GM19193 (cell line): ENCODE results near the gene PCNX3.

Experiments
- POLR2A ChIP-seq: IDR thresholded peaks from 4 replicates; pipeline ENCODE4 v1.6.1; 2011; ENCODE audit not compliant: insufficient read depth, insufficient read length; ENCODE audit errors: extremely low read depth

The PCNX3 gene

GRCh38 chr11:65615229-65615949 lies at the start of gene PCNX3:
Gene PCNX3 (plus strand): TSS chr11:65615776. CDS start chr11:65616312, 536 bp downstream.
- peak; percentile 74 for TF ChIP-seq POLR2A

- no peak for TF ChIP-seq POLR2A
These were observed 46.2 kb upstream of the PCNX3 start for GRCh38 chr11:65569164-65569972.

GRCh38 chr11:65569973-65570918 lies 45.3 kb upstream of the PCNX3 start, which contains the start of gene ZNRD2:
Gene ZNRD2 (plus strand): TSS chr11:65570477. CDS start chr11:65570492, 15 bp downstream.
- TF ChIP-seq POLR2A: peak; percentile 69

GRCh38 chr11:65571420-65571819 lies 44.2 kb upstream of the PCNX3 start:
- no peak for TF ChIP-seq POLR2A

- no peak for TF ChIP-seq POLR2A
These were observed 43.6 kb upstream of the PCNX3 start for GRCh38 chr11:65571940-65572339.

- TF ChIP-seq POLR2A: peak; percentile 46
These were observed 43.1 kb upstream of the PCNX3 start, which contains the start of gene FAM89B for GRCh38 chr11:65572356-65573051. Gene FAM89B (plus strand): TSS chr11:65572538. CDS start chr11:65572670, 132 bp downstream.

GRCh38 chr11:65573391-65574079 lies 42.0 kb upstream of the PCNX3 start:
- no peak for TF ChIP-seq POLR2A

GRCh38 chr11:65574109-65574810 lies 41.3 kb upstream of the PCNX3 start:
- no peak for TF ChIP-seq POLR2A

GRCh38 chr11:65574811-65575567 lies 40.6 kb upstream of the PCNX3 start:
- TF ChIP-seq POLR2A: no peak

- peak; percentile 69 for TF ChIP-seq POLR2A
These were observed 39.9 kb upstream of the PCNX3 start, which contains the start of gene EHBP1L1 for GRCh38 chr11:65575568-65576231. Gene EHBP1L1 (plus strand): TSS chr11:65576053. CDS start chr11:65576303, 250 bp downstream.

- TF ChIP-seq POLR2A: no peak
These were observed 39.2 kb upstream of the PCNX3 start for GRCh38 chr11:65576232-65576866.
